ENCODE measurements around the gene UFD1. TPM values are rescaled to one million over a fixed set of nuclear protein-coding genes. Genes with fewer than 3 reads are reported as not detected.

UFD1 gene
- total and polyA plus RNA-seq, 4 donors: 23.1 to 111 (median 70.0) TPM

- no peak for TF ChIP-seq CTCF (IDR thresholded peaks at IDR 0.05; ENCODE audit: control extremely low read depth, extremely low read depth)
- DNase-seq (no peak), ATAC-seq (ENCODE audit: insufficient read depth, low FRiP score) (no peak)
- H3K9me3 ChIP-seq (ENCODE audit: control insufficient read depth in 4 of 4, insufficient read depth in 3 of 4, low read length in 3 of 4): no peaks in the 10 kb centered on the region
- no peak overlapping the region for H3K9ac ChIP-seq (ENCODE audit: insufficient read depth in 1 of 2, low read length in 2 of 2)
- 75 to 89% methylated on average over 4 of the region's 4 CpGs for WGBS, 2 donors
- peaks cover 0 to 7% (median 0%) of the 10 kb centered on the region in 5 donors for H3K4me1 ChIP-seq (ENCODE audit: control insufficient read depth in 5 of 5, insufficient read depth in 5 of 5, low read length in 5 of 5)
- H3K4me3 ChIP-seq: no peak overlapping the region
- no peak overlapping the region for H3K27ac ChIP-seq (ENCODE audit: low read depth in 1 of 2, low read length in 1 of 2)
- no peaks in the 10 kb centered on the region for H3K27me3 ChIP-seq (ENCODE audit: control insufficient read depth in 3 of 3, insufficient read depth in 3 of 3, low read length in 2 of 3)
- H3K36me3 ChIP-seq (ENCODE audit: control insufficient read depth in 4 of 4, insufficient read depth in 4 of 4, low read length in 4 of 4): peaks cover 0 to 10% (median 0%) of the 10 kb centered on the region in 4 donors
These were observed 66.1 kb downstream of the UFD1 start for GRCh38 chr22:19412923-19413322.

DNA sequence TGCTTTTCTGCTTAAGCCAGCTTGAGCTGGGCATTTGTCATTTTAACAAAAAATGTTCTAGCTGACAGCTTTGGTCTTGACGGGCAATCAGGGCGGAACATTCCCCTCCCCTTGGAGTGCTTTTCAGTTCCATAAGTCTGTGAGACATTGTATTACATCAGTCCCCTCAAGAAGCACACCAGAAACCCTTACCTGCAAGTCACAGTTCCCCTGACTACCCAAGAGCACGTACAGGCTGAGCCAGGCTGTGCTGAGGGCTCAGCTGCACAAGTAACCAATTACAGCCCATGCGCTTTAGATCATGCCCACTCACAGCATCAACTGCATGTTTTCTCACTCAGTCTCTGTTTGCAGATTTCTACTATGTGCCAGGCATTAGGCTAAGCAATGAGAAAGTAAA, 66.5 kb downstream of the UFD1 start:
- no peak for TF ChIP-seq CTCF (IDR thresholded peaks at IDR 0.05; ENCODE audit: control extremely low read depth, extremely low read depth)
- DNase-seq (no peak), ATAC-seq (ENCODE audit: insufficient read depth, low FRiP score) (no peak)
- H3K9me3 ChIP-seq (ENCODE audit: control insufficient read depth in 4 of 4, insufficient read depth in 3 of 4, low read length in 3 of 4): no peaks in the 10 kb centered on the region
- H3K27ac ChIP-seq (ENCODE audit: low read depth in 1 of 2, low read length in 1 of 2): no peak overlapping the region
- no peaks in the 10 kb centered on the region for H3K27me3 ChIP-seq (ENCODE audit: control insufficient read depth in 3 of 3, insufficient read depth in 3 of 3, low read length in 2 of 3)
- no peak overlapping the region for H3K9ac ChIP-seq (ENCODE audit: insufficient read depth in 1 of 2, low read length in 2 of 2)
- WGBS, 2 donors: 77 to 91% methylated on average over 4 of the region's 4 CpGs
- no peak overlapping the region for H3K4me3 ChIP-seq
- peaks cover 0 to 14% (median 0%) of the 10 kb centered on the region in 4 donors for H3K36me3 ChIP-seq (ENCODE audit: control insufficient read depth in 4 of 4, insufficient read depth in 4 of 4, low read length in 4 of 4)
- H3K4me1 ChIP-seq (ENCODE audit: control insufficient read depth in 5 of 5, insufficient read depth in 5 of 5, low read length in 5 of 5): peaks cover 0 to 7% (median 0%) of the 10 kb centered on the region in 5 donors

GRCh38 chr22:19411690-19412045, 67.3 kb downstream of the UFD1 start:
- no peaks in the 10 kb centered on the region for H3K27me3 ChIP-seq (ENCODE audit: control insufficient read depth in 3 of 3, insufficient read depth in 3 of 3, low read length in 2 of 3)
- no peaks in the 10 kb centered on the region for H3K9me3 ChIP-seq (ENCODE audit: control insufficient read depth in 4 of 4, insufficient read depth in 3 of 4, low read length in 3 of 4)
- WGBS, 2 donors: 96 to 100% methylated on average over 1 of the region's 1 CpG
- peaks cover 0 to 8% (median 0%) of the 10 kb centered on the region in 5 donors for H3K4me1 ChIP-seq (ENCODE audit: control insufficient read depth in 5 of 5, insufficient read depth in 5 of 5, low read length in 5 of 5)
- no peak overlapping the region for H3K9ac ChIP-seq (ENCODE audit: insufficient read depth in 1 of 2, low read length in 2 of 2)
- H3K27ac ChIP-seq (ENCODE audit: low read depth in 1 of 2, low read length in 1 of 2): no peak overlapping the region
- no peak for TF ChIP-seq CTCF (IDR thresholded peaks at IDR 0.05; ENCODE audit: control extremely low read depth, extremely low read depth)
- ATAC-seq (ENCODE audit: insufficient read depth, low FRiP score) (no peak), DNase-seq (no peak)
- H3K36me3 ChIP-seq (ENCODE audit: control insufficient read depth in 4 of 4, insufficient read depth in 4 of 4, low read length in 4 of 4): peaks cover 0 to 18% (median 2%) of the 10 kb centered on the region in 4 donors
- H3K4me3 ChIP-seq: no peak overlapping the region
